HepG2 (cell line): ENCODE measurements around the gene ETS1. TPM values are rescaled to one million over a fixed set of nuclear protein-coding genes. Genes with fewer than 3 reads are reported as not detected.

ENCODE experiments used
- CENPBD1 ChIP-seq: sonication (generic); formaldehyde crosslinking; IDR thresholded peaks from 2 replicates; pipeline ENCODE4 v1.8.0; 2022; ENCODE audit warnings: missing genetic modification reagents, low read depth, mild to moderate bottlenecking, borderline replicate concordance
- FOXJ3 ChIP-seq: sonication (generic); formaldehyde crosslinking; IDR thresholded peaks from 2 replicates; pipeline ENCODE4 v1.4.0; 2020; ENCODE audit warnings: missing genetic modification reagents, mild to moderate bottlenecking, borderline replicate concordance
- FOXP4 ChIP-seq: sonication (generic); formaldehyde crosslinking; IDR thresholded peaks from 2 replicates; pipeline ENCODE4 v1.4.0; 2020; ENCODE audit warnings: missing genetic modification reagents
- MAFG ChIP-seq: sonication (generic); formaldehyde crosslinking; IDR thresholded peaks from 2 replicates; pipeline ENCODE4 v1.5.1; 2020; ENCODE audit warnings: mild to moderate bottlenecking, missing genetic modification reagents
- PAXIP1 ChIP-seq: sonication (generic); formaldehyde crosslinking; conservative IDR thresholded peaks from 2 replicates; pipeline ENCODE4 v1.4.0; 2020; ENCODE audit warnings: mild to moderate bottlenecking, missing genetic modification reagents, moderate library complexity
- RXRA ChIP-seq: sonication (generic); formaldehyde crosslinking; IDR thresholded peaks from 2 replicates; pipeline ENCODE4 v1.5.1; 2020; ENCODE audit warnings: missing genetic modification reagents
- TMF1 ChIP-seq: sonication (generic); formaldehyde crosslinking; IDR thresholded peaks from 2 replicates; pipeline ENCODE4 v1.8.1; 2022; ENCODE audit warnings: low read depth, missing genetic modification reagents
- ZNF260 ChIP-seq: sonication (generic); formaldehyde crosslinking; IDR thresholded peaks from 2 replicates; pipeline ENCODE4 v1.4.0; 2020; ENCODE audit warnings: missing genetic modification reagents, low read depth, mild to moderate bottlenecking, borderline replicate concordance
- ZNF503 ChIP-seq: sonication (generic); formaldehyde crosslinking; IDR thresholded peaks from 2 replicates; pipeline ENCODE4 v1.4.0; 2020; ENCODE audit warnings: missing genetic modification reagents
- ZNF513 ChIP-seq: sonication (generic); formaldehyde crosslinking; conservative IDR thresholded peaks from 2 replicates; pipeline ENCODE4 v1.5.0; 2020; ENCODE audit warnings: missing genetic modification reagents
- polyA plus RNA-seq, 8 experiments: library from polyadenylated mRNA; depleted of rRNA in 3 of 8; stranded (reverse) in 7 of 8; unstranded in 1 of 8; fragments of >200 nt; fragmentation: Illumina TruSeq in 4 of 8; extraction: Trizol in 4 of 8; gene quantifications; 2 replicates each; pipeline versions ENCODE4 v1.2.1 to v1.2.3, GENCODE V29; 2011 to 2016; ENCODE audit warnings: low read depth in 4 of 8, missing spikeins in 1 of 8, mixed read lengths in 1 of 8; ENCODE audit not compliant: insufficient read depth in 1 of 8
- total RNA-seq, 5 experiments: library from RNA; depleted of rRNA; stranded (reverse); fragments of >200 nt; fragmentation: Illumina TruSeq; extraction: Trizol; gene quantifications; 2 replicates each; pipeline ENCODE4 v1.2.3, GENCODE V29; 2016; ENCODE audit warnings: low read depth in 1 of 5

ETS1 gene
- total and polyA plus RNA-seq, 2 of the 13 experiments (the other 11 are each of a cell fraction or from before 2014, with no cell fraction given) = 0.18 to 0.34 TPM

- TF ChIP-seq PAXIP1 (no peak), RXRA (CRISPR knock-in tag) (no peak), MAFG (CRISPR knock-in tag) (no peak), TMF1 (no peak), FOXP4 (CRISPR knock-in tag) (no peak), ZNF260 (CRISPR knock-in tag) (no peak), FOXJ3 (CRISPR knock-in tag) (no peak), CENPBD1 (CRISPR knock-in tag) (no peak), ZNF503 (CRISPR knock-in tag) (no peak), ZNF513 (CRISPR knock-in tag) (no peak)
Measured at GRCh38 chr11:128516886-128517285, 70.5 kb downstream of the ETS1 start (continued).
